Left hindlimb (tissue), 1 donor: Measurements from ENCODE around the gene FOXO1.

Source experiments
- DNase-seq: peaks from one replicate; pipeline ENCODE4 v3.0.0-alpha.2; 2018

The FOXO1 gene

GRCh38 chr13:40604135-40604534 is 62.3 kb downstream of the FOXO1 start:
- no peak for DNase-seq

- no peak for DNase-seq
These were observed 66.2 kb downstream of the FOXO1 start for GRCh38 chr13:40600149-40600751.

- DNase-seq: no peak
These were observed 66.7 kb downstream of the FOXO1 start for GRCh38 chr13:40599747-40600146.

- DNase-seq: no peak
These were observed 67.3 kb downstream of the FOXO1 start for GRCh38 chr13:40599124-40599523.

GRCh38 chr13:40598569-40598968 is 67.9 kb downstream of the FOXO1 start:
- no peak for DNase-seq

- DNase-seq: no peak
These were observed 68.6 kb downstream of the FOXO1 start for GRCh38 chr13:40597735-40598365.

- no peak for DNase-seq
These were observed 70.0 kb downstream of the FOXO1 start for GRCh38 chr13:40596484-40596883.

- no peak for DNase-seq
These were observed 70.7 kb downstream of the FOXO1 start for GRCh38 chr13:40595693-40596092.

- DNase-seq: no peak
These were observed 74.4 kb downstream of the FOXO1 start for GRCh38 chr13:40592035-40592434.

GRCh38 chr13:40591091-40591490 is 75.3 kb downstream of the FOXO1 start:
- no peak for DNase-seq

- no peak for DNase-seq
These were observed 76.2 kb downstream of the FOXO1 start for GRCh38 chr13:40590112-40590862.

GRCh38 chr13:40589285-40590109 is 76.9 kb downstream of the FOXO1 start:
- DNase-seq: peak; percentile 52

- DNase-seq: no peak
These were observed 78.3 kb downstream of the FOXO1 start for GRCh38 chr13:40588101-40588500.

GRCh38 chr13:40586886-40587565 is 79.4 kb downstream of the FOXO1 start:
- DNase-seq: no peak

- no peak for DNase-seq
These were observed 80.5 kb downstream of the FOXO1 start for GRCh38 chr13:40585911-40586471.

GRCh38 chr13:40583738-40584137 is 82.7 kb downstream of the FOXO1 start:
- DNase-seq: no peak

- no peak for DNase-seq
These were observed 83.9 kb downstream of the FOXO1 start for GRCh38 chr13:40582531-40582930.

- DNase-seq: no peak
These were observed 85.2 kb downstream of the FOXO1 start for GRCh38 chr13:40581277-40581579.

GRCh38 chr13:40580566-40581276 is 85.7 kb downstream of the FOXO1 start:
- DNase-seq: no peak

- no peak for DNase-seq
These were observed 86.9 kb downstream of the FOXO1 start for GRCh38 chr13:40579535-40579934.

- no peak for DNase-seq
These were observed 88.4 kb downstream of the FOXO1 start for GRCh38 chr13:40578055-40578454.

- DNase-seq: no peak
These were observed 90.1 kb downstream of the FOXO1 start for GRCh38 chr13:40576369-40576768.
